Left ventricle myocardium inferior (tissue), 1 donor: ENCODE measurements around the gene APMAP. TPM values are rescaled to one million over a fixed set of nuclear protein-coding genes. Genes with fewer than 3 reads are reported as not detected.

ENCODE experiments used
- DNase-seq: peaks from one replicate; pipeline ENCODE4 v3.0.0-alpha.2; 2020
- H3K27ac ChIP-seq: fragments of 200-600 bp; replicated peaks from 2 replicates; pipeline ENCODE4 v1.8.0; 2021
- H3K27me3 ChIP-seq: fragments of 200-600 bp; 2 replicates; pipeline ENCODE4 v1.8.0; 2021; ENCODE audit warnings: low read depth
- H3K36me3 ChIP-seq: fragments of 200-600 bp; 2 replicates; pipeline ENCODE4 v1.8.0; 2021
- H3K4me1 ChIP-seq: fragments of 200-600 bp; 2 replicates; pipeline ENCODE4 v1.8.0; 2021
- H3K4me3 ChIP-seq: fragments of 200-600 bp; 2 replicates; pipeline ENCODE4 v1.8.0; 2021; ENCODE audit warnings: mild to moderate bottlenecking, moderate library complexity
- H3K9me3 ChIP-seq: fragments of 200-600 bp; replicated peaks from 2 replicates; pipeline ENCODE4 v1.8.0; 2021
- intact Hi-C: fragments of 100-400 bp; cut with micrococcal nuclease; formaldehyde crosslinking; loops from one replicate; pipeline ENCODE4 v1.11.0; 2022
- total RNA-seq: library from RNA; stranded (reverse); fragmentation: NEBNext Ultra II Directional; extraction: Animal tissue kit (Norgen Biotek cat#: 25700); gene quantifications from one replicate; pipeline ENCODE4 v1.2.1, GENCODE V29; 2021
- TF ChIP-seq, protein P1 (sequence below): fragments of 200-600 bp; IDR thresholded peaks from 2 replicates; pipeline ENCODE4 v1.8.0; 2021; ENCODE audit warnings: antibody characterized with exemption, mild to moderate bottlenecking, borderline replicate concordance
- donor health status: DM: no; HTN: yes; CAD: no; lungs with severe emphysema.

Gene APMAP
- total RNA-seq, 1 donor from 2014 or later: 23.8 TPM

DNA sequence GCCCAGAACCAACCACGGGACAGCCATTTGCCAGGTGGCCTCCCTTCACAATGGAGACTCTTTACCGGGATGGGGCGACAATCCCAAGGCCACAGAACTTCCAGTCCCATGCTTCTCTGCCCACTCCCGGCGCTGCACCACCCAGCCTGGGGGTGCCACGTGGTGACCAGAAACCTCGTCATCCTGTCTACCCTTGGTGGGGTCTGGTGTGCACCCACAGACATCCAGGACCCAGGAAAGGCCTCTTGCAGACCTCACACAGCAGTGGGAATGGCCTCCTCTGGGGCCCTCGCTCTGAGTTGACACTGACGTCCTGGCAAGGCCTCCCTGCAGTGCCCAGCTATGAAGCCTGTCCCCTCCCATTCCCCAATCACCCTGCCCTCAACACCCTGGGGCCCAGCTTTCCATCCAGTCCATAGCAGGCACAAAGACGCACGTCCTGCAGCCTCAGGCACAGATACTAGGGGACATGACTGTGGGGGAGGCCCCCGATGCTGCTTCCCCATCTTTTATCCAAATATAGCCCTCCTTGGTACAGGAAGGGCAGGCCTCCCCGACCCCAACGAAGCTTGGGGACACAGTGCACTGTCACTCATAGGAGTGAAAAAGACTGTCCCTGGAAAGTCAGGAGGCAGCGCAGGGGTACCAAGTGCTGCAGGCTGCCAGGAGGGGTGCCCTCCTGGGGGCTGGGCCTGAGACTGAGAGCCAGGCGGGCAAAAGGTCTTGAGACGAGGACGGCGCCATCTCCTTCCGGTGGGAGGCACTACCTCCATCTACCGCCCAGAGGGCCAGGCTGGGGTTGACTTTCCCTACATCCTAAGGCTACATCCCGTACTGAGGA lies 36.3 kb downstream of the APMAP start:
- intact Hi-C loops: no loop called here
- TF ChIP-seq, protein P1, sequence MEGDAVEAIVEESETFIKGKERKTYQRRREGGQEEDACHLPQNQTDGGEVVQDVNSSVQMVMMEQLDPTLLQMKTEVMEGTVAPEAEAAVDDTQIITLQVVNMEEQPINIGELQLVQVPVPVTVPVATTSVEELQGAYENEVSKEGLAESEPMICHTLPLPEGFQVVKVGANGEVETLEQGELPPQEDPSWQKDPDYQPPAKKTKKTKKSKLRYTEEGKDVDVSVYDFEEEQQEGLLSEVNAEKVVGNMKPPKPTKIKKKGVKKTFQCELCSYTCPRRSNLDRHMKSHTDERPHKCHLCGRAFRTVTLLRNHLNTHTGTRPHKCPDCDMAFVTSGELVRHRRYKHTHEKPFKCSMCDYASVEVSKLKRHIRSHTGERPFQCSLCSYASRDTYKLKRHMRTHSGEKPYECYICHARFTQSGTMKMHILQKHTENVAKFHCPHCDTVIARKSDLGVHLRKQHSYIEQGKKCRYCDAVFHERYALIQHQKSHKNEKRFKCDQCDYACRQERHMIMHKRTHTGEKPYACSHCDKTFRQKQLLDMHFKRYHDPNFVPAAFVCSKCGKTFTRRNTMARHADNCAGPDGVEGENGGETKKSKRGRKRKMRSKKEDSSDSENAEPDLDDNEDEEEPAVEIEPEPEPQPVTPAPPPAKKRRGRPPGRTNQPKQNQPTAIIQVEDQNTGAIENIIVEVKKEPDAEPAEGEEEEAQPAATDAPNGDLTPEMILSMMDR: no peak
- H3K36me3 ChIP-seq: peaks cover 19% of the 10 kb centered on the region
- peaks cover 10% of the 10 kb centered on the region for H3K4me1 ChIP-seq
- no peaks in the 10 kb centered on the region for H3K9me3 ChIP-seq
- H3K27me3 ChIP-seq: peaks cover 7% of the 10 kb centered on the region
- H3K4me3 ChIP-seq: no peak overlapping the region
- no peak overlapping the region for H3K27ac ChIP-seq
- no peak for DNase-seq

GRCh38 chr20:24955045-24955444 lies 37.5 kb downstream of the APMAP start:
- TF ChIP-seq, protein P1: no peak
- H3K4me3 ChIP-seq: no peak overlapping the region
- H3K27ac ChIP-seq: no peak overlapping the region
- peaks cover 19% of the 10 kb centered on the region for H3K27me3 ChIP-seq
- no peak for DNase-seq
- peaks cover 12% of the 10 kb centered on the region for H3K36me3 ChIP-seq
- intact Hi-C loops: no loop called here
- H3K9me3 ChIP-seq: no peaks in the 10 kb centered on the region
- H3K4me1 ChIP-seq: peaks cover 5% of the 10 kb centered on the region

GRCh38 chr20:24954566-24954965 lies 38.0 kb downstream of the APMAP start:
- DNase-seq: no peak
- Histone ChIP-seq H3K9me3 (no peaks in the 10 kb centered on the region), H3K4me1 (peaks cover under 1% of the 10 kb centered on the region), H3K4me3 (no peak overlapping the region), H3K27ac (no peak overlapping the region), H3K36me3 (peaks cover 9% of the 10 kb centered on the region), H3K27me3 (peaks cover 24% of the 10 kb centered on the region)
- intact Hi-C loops: no loop called here
- TF ChIP-seq, protein P1: no peak

DNA sequence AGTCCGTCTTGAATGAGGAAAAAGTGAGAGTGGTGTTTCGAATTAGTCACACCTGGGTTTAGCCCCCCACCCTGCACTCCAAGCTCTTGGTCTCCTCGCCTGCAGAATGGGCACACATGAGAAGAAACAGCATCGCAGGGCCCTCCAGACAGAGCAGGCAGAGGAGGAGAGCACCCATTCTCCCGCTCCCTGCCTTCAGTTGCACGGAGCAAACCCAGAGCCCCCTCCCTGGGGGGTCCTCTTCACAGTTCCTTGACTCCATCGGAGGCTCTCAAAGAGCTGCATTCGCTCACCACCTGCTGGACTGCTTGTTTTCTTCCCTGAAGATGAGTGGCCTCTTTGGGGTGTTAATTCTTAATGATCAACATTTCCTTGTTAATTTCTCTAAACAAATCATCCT lies 38.4 kb downstream of the APMAP start:
- intact Hi-C loops: no loop called here
- no peak for DNase-seq
- H3K27ac ChIP-seq: no peak overlapping the region
- H3K4me1 ChIP-seq: no peaks in the 10 kb centered on the region
- H3K9me3 ChIP-seq: no peaks in the 10 kb centered on the region
- TF ChIP-seq, protein P1: no peak
- no peak overlapping the region for H3K4me3 ChIP-seq
- H3K36me3 ChIP-seq: peaks cover 9% of the 10 kb centered on the region
- peaks cover 28% of the 10 kb centered on the region for H3K27me3 ChIP-seq

DNA sequence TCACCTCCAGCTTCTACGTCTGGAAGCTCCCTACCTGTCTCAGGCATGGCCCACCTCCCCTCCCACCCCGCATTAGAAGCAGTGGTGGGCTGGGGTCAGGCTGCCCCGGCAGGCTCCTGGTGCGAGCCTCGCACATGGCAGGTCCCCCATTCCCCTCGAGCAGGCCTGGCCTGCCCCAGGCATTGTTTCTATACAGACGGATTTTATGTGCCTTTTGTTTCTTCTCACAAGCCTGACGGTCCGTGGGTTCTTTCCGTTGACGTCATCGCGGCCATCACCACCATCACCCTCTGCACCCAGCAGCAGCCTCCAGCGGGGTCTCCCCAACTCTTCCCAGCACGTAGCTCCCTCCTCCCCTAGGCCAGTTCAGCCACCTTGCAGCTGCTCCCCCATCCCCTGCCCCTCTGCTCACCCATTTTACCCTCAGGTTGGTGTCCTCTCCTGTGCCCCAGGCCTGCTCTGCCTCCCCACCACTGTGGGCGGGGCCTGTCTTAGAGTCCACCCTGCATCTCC lies 38.9 kb downstream of the APMAP start:
- no peak overlapping the region for H3K4me3 ChIP-seq
- peaks cover 31% of the 10 kb centered on the region for H3K27me3 ChIP-seq
- H3K9me3 ChIP-seq: no peaks in the 10 kb centered on the region
- TF ChIP-seq, protein P1: no peak
- no peak overlapping the region for H3K27ac ChIP-seq
- intact Hi-C loops: no loop called here
- H3K36me3 ChIP-seq: peaks cover 5% of the 10 kb centered on the region
- H3K4me1 ChIP-seq: no peaks in the 10 kb centered on the region
- DNase-seq: no peak
